Pancreas (tissue), 10 donors: ENCODE data around the gene PTOV1. TPM values are rescaled to one million over a fixed set of nuclear protein-coding genes. Genes with fewer than 3 reads are reported as not detected.

Experiments
- ATAC-seq, 4 donors: fragments of 200-7000 bp; cut with Tn5 transposase; one replicate each; pipeline versions ENCODE4 v1.8.0 to v1.9.1; 2020; ENCODE audit warnings: mild to moderate bottlenecking in 4 of 4, moderate library complexity in 4 of 4
- DNase-seq, 6 donors: peaks; one replicate each; pipeline ENCODE4 v3.0.0-alpha.2; 2020
- FAIRE-seq: peaks from 2 replicates; lab custom pipeline; 2012; peaks lifted over from hg19 to GRCh38; lab: Jason Lieb, UNC
- H3K27ac ChIP-seq, 4 donors: fragments of 200-600 bp; sonication (generic); 1 replicate in 3 of 4; 2 replicates in 1 of 4; pipeline versions ENCODE4 v1.5.0 to v1.8.0; 2020
- H3K27me3 ChIP-seq, 4 donors: fragments of 200-600 bp; one replicate each; pipeline ENCODE4 v1.8.0; 2021
- H3K36me3 ChIP-seq, 3 donors: fragments of 200-600 bp; sonication (generic) in 1 of 3; one replicate each; pipeline versions ENCODE4 v1.5.0 to v1.8.0; 2020 to 2021
- H3K4me1 ChIP-seq, 3 donors: fragments of 200-600 bp; one replicate each; pipeline ENCODE4 v1.8.0; 2021
- H3K4me3 ChIP-seq, 4 donors: fragments of 200-600 bp; sonication (generic) in 2 of 4; one replicate each; pipeline versions ENCODE4 v1.5.0 to v1.8.0; 2020 to 2021
- H3K9me3 ChIP-seq, 4 donors: fragments of 200-600 bp; one replicate each; pipeline ENCODE4 v1.8.0; 2021
- CTCF ChIP-seq, 4 donors: fragments of 200-600 bp; sonication (generic) in 3 of 4; IDR thresholded peaks; one replicate each; pipeline versions ENCODE4 v1.5.0 to v1.8.0; 2021; ENCODE audit warnings: antibody characterized with exemption in 4 of 4
- WGBS, 2 donors: extraction: QIAGEN DNeasy Blood & Tissue Kit; methylation state at CpG; one replicate each; pipeline ENCODE4 v1.1.7; 2013; 5-methylcytosine and 5-hydroxymethylcytosine counted together
- intact Hi-C, 3 donors: fragments of 100-400 bp; cut with DNase I; formaldehyde crosslinking; loops; one replicate each; pipeline versions ENCODE4 v1.11.1 to v1.14.2; 2022
- polyA plus RNA-seq, 2 donors: library from polyadenylated mRNA; stranded (reverse); fragments of 200-250 nt; gene quantifications; one replicate each; pipeline ENCODE4 v1.2.3, GENCODE V29; 2013
- total RNA-seq, 6 donors: library from RNA; stranded (reverse); fragmentation: NEBNext Ultra II Directional in 4 of 6; extraction: Animal tissue kit (Norgen Biotek cat#: 25700) in 4 of 6; gene quantifications; one replicate each; pipeline versions ENCODE4 v1.2.1 to v1.2.4, GENCODE V29; 2021 to 2023
- donor health status: healthy with polysubstance abuse.
- donor health status: DM: no; HTN: no; CAD: no; lungs with moderate emphysema.
- donor health status: DM: no; HTN: no; CAD: no.
- donor health status: control.
- donor health status: control.
- donor health status: Bipolar disorder and iron deficiency.
- donor health status: DM: yes; HTN: yes; CAD: no.
- donor health status: DM: no; HTN: no; CAD: no.
- donor health status: DM: no; HTN: no; CAD: no.
- donor health status: DM: yes; HTN: yes; CAD: no.

Gene PTOV1
- total and polyA plus RNA-seq, 8 donors = 48.8 to 191 (median 76.0) TPM

DNA sequence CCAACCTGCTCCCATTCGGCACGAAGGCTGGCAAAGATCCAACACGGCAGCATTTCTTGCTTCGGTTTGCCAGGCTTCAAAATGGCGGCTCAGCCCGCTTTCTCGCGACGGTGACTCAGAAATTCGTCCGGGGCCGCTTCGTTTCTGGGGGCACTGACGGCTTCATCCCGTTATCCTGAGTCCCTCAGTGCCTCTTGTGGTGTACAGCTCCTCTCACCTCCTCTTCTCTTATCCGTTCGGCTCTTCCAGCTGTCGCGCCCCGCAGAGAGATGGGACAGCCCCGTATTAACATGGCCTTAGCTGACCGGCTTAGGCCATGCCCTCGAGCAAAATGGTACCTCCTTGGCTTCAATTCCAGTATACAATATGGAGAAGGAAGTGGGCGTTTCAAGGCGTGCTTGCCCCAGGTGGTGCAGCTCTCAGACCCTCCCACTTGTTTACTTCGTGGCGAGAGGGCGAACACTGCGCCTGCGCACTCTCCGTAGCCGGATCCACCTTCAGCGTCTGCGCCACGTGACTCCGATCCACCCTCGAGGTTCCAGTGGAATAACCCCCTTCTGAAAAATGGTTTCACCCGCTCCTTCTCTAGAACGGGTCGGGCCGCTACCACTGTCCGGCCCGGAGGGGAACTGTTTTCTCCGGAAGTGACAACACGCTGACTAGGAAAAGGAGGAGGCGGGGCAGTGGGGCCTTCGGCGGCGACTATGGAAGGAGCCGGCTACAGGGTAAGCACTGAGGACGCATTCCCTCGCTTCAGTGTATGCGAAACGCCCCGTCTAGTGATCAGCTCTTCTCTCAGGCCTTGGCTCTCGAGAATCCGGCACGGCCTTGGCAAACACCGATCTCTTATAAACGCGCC lies 26.3 kb downstream of the PTOV1 start, which contains the start of the genes AKT1S1 and TBC1D17:
TSS of gene AKT1S1 (minus strand) at position 336 of the 859 bp plus-strand sequence. CDS start 4,060 bp downstream, outside the sequence.
TSS of gene TBC1D17 (plus strand) at position 683 of the 859 bp plus-strand sequence. CDS start at position 705, 22 bp downstream.
- peak within 1 kb of the TSS; percentile 90 to 98 (median 96) for H3K27ac ChIP-seq
- ATAC-seq = peak; percentile 77 to 89 (median 81)
- FAIRE-seq = peak; percentile 98
- intact Hi-C loops = no loop called here
- TF ChIP-seq CTCF (IDR thresholded peaks at IDR 0.05) = no peak
- peak within 1 kb of the TSS; percentile 62 to 85 (median 76) for H3K4me3 ChIP-seq
- peaks cover 0 to 23% (median 22%) of the 10 kb centered on the region in 3 donors for H3K36me3 ChIP-seq
- no peaks in the 10 kb centered on the region for H3K9me3 ChIP-seq
- H3K4me1 ChIP-seq = peaks cover 0 to 11% (median 8%) of the 10 kb centered on the region in 3 donors
- peak; percentile 97 to 100 (median 99) for DNase-seq
- H3K27me3 ChIP-seq = no peaks in the 10 kb centered on the region
- 0% methylated on average over 61 of the region's 61 CpGs for WGBS, 2 donors

GRCh38 chr19:49877879-49878743 lies 27.2 kb downstream of the PTOV1 start:
- ATAC-seq (peak; percentile 62 to 79 (median 72)), DNase-seq (peak; percentile 95 to 99 (median 97)), FAIRE-seq (no peak)
- peak overlapping the region; percentile 44 to 67 (median 55) for H3K4me3 ChIP-seq
- H3K27ac ChIP-seq = peak overlapping the region; percentile 90 to 98 (median 96)
- H3K9me3 ChIP-seq = no peaks in the 10 kb centered on the region
- intact Hi-C loops = no loop called here
- WGBS, 2 donors = 9 to 11% methylated on average over 41 of the region's 41 CpGs
- peaks cover 0 to 11% (median 8%) of the 10 kb centered on the region in 3 donors for H3K4me1 ChIP-seq
- H3K27me3 ChIP-seq = no peaks in the 10 kb centered on the region
- no peak for TF ChIP-seq CTCF (IDR thresholded peaks at IDR 0.05)
- H3K36me3 ChIP-seq = peaks cover 0 to 31% (median 30%) of the 10 kb centered on the region in 3 donors

DNA sequence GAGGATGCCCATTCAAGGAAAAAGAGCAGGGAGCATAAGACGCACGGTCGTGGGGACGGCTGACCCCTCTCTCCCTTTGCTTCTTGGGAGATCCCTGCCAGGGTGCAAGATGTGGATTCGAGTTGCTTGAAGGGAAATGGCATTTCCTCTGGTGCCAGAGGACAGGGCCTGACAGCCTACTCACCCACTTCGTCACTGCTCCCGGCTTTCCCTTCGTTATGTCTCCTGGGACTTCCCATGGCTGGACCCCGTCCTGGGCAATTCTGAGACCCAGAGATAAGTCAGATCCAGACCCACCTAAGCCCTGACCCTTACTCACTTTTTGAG lies 27.7 kb downstream of the PTOV1 start:
- Histone ChIP-seq H3K36me3 (peaks cover 2 to 37% (median 36%) of the 10 kb centered on the region in 3 donors), H3K27me3 (no peaks in the 10 kb centered on the region), H3K9me3 (no peaks in the 10 kb centered on the region), H3K4me1 (peaks cover 0 to 11% (median 8%) of the 10 kb centered on the region in 3 donors), H3K4me3 (peak overlapping the region in 1 of 4 donors; percentile 62), H3K27ac (no peak overlapping the region)
- intact Hi-C loops = no loop called here
- peak in 4 of 6 donors; percentile 33 to 50 (median 42) for DNase-seq
- no peak for FAIRE-seq
- TF ChIP-seq CTCF (IDR thresholded peaks at IDR 0.05) = no peak
- 80 to 83% methylated on average over 9 of the region's 9 CpGs for WGBS, 2 donors
- ATAC-seq = no peak

DNA sequence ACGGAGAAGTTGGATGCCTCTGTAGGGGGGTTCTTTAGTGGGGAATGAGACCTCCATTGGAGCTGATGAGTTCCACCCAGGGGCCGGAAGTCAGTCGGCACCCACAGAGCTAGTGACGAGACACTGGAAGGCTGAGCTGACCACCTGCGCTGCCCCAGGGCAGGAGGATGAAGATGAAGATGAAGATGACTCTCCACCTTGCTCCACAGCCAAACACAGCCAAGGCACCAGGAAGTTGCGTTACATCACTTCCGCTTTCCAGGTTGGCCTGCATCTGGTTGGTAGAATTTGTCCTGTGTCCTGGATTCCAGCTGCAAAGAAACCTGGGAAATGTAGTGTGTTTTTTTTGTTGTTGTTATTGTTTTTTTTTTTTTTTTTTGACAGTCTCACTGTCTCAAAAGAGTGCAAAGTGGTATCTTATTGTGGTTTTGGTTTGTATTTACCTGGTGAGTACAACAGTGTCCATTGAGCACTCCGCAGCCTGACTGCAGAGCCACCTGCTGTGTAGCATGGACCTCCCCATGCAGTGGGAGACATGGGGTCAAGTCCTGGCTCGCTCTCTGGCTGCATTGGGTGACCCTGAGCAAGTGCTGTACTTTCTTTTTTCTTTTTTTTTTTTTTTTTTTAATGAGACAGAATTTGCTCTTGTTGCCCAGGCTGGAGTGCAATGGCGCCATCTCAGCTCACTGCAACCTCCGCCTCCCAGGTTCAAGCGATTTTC lies 28.4 kb downstream of the PTOV1 start:
- intact Hi-C loops = no loop called here
- Histone ChIP-seq H3K4me1 (peaks cover 0 to 11% (median 8%) of the 10 kb centered on the region in 3 donors), H3K36me3 (peaks cover 9 to 44% (median 42%) of the 10 kb centered on the region in 3 donors), H3K27ac (no peak overlapping the region), H3K27me3 (no peaks in the 10 kb centered on the region), H3K4me3 (no peak overlapping the region), H3K9me3 (no peaks in the 10 kb centered on the region)
- FAIRE-seq (no peak), DNase-seq (peak in 4 of 6 donors; percentile 22 to 44 (median 32)), ATAC-seq (no peak)
- WGBS, 2 donors = 96 to 97% methylated on average over 12 of the region's 12 CpGs
- no peak for TF ChIP-seq CTCF (IDR thresholded peaks at IDR 0.05)
